ENCODE results near the gene PCDH7.

DNA sequence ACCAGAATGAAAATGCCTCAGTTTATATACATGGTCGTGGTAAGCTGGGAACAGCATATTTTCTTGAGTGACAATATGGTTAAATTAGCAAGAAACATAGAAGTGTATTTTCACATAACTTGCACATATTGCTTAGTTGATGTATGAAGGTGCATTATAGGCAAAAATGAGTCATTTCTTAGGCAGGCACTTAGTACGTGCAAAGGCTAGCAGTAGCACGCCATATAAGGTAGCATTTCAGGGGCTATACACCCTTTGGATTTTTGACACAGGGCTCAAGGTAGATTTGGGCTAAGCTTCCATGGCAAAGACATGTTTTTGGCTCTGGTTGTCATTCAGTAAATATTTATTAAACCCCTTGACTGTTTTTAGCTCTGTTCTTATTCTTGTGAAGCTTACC is 33.1 kb downstream of the PCDH7 start:
- TF ChIP-seq, protein P1, sequence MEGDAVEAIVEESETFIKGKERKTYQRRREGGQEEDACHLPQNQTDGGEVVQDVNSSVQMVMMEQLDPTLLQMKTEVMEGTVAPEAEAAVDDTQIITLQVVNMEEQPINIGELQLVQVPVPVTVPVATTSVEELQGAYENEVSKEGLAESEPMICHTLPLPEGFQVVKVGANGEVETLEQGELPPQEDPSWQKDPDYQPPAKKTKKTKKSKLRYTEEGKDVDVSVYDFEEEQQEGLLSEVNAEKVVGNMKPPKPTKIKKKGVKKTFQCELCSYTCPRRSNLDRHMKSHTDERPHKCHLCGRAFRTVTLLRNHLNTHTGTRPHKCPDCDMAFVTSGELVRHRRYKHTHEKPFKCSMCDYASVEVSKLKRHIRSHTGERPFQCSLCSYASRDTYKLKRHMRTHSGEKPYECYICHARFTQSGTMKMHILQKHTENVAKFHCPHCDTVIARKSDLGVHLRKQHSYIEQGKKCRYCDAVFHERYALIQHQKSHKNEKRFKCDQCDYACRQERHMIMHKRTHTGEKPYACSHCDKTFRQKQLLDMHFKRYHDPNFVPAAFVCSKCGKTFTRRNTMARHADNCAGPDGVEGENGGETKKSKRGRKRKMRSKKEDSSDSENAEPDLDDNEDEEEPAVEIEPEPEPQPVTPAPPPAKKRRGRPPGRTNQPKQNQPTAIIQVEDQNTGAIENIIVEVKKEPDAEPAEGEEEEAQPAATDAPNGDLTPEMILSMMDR (IDR thresholded peaks at IDR 0.05; ENCODE audit: low read depth, low read length), result no peak
- TF ChIP-seq EZH2phosphoT487 (IDR thresholded peaks at IDR 0.05; ENCODE audit: low read depth), result no peak

Measured in OCI-LY3 (cell line).